Measurements from ENCODE around the gene CMTM8. TPM values are rescaled to one million over a fixed set of nuclear protein-coding genes. Genes with fewer than 3 reads are reported as not detected.

CMTM8 gene
- total and polyA plus RNA-seq, 2 experiments from 2014 or later = 19.9 to 24.5 TPM

Small RNA genes within 50 kb of the gene (small RNA-seq; reads per million reads assigned to genes)
- gene AC097639.2 (ENCODE audit: low replicate concordance) = not detected

Other genes with a start within 250 kb of the CMTM8 start
- 6.4 and 8.4 TPM in 2 replicates for gene GPD1L, start 132.1 kb upstream of the CMTM8 start, total RNA-seq (2014; rRNA removed; shearing (Covaris generic))
- gene GPD1L, start 132.1 kb upstream of the CMTM8 start, polyA plus RNA-seq (2016; fragmentation: Nextera tagmentation; extraction: Ambion mirVana) = 1.9 and 2.0 TPM in 2 replicates
- 23.6 and 32.2 TPM in 2 replicates for gene CMTM7, start 153.2 kb downstream of the CMTM8 start, total RNA-seq (2014; rRNA removed; shearing (Covaris generic))
- gene CMTM7, start 153.2 kb downstream of the CMTM8 start, polyA plus RNA-seq (2016; fragmentation: Nextera tagmentation; extraction: Ambion mirVana) = 88.3 and 93.6 TPM in 2 replicates